Measurements from ENCODE around the gene ANKS1B.

- TF ChIP-seq, protein P1, sequence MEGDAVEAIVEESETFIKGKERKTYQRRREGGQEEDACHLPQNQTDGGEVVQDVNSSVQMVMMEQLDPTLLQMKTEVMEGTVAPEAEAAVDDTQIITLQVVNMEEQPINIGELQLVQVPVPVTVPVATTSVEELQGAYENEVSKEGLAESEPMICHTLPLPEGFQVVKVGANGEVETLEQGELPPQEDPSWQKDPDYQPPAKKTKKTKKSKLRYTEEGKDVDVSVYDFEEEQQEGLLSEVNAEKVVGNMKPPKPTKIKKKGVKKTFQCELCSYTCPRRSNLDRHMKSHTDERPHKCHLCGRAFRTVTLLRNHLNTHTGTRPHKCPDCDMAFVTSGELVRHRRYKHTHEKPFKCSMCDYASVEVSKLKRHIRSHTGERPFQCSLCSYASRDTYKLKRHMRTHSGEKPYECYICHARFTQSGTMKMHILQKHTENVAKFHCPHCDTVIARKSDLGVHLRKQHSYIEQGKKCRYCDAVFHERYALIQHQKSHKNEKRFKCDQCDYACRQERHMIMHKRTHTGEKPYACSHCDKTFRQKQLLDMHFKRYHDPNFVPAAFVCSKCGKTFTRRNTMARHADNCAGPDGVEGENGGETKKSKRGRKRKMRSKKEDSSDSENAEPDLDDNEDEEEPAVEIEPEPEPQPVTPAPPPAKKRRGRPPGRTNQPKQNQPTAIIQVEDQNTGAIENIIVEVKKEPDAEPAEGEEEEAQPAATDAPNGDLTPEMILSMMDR (tag by site-specific recombination; IDR thresholded peaks at IDR 0.05) = no peak
- no peak for TF ChIP-seq ZFP69B (tag by site-specific recombination; IDR thresholded peaks at IDR 0.05)
- no peak for TF ChIP-seq ZSCAN30 (tag by site-specific recombination; IDR thresholded peaks at IDR 0.05)
- no peak for TF ChIP-seq KLF1 (tag by site-specific recombination; IDR thresholded peaks at IDR 0.05)
- no peak for TF ChIP-seq ZEB2 (tag by site-specific recombination; IDR thresholded peaks at IDR 0.05)
- TF ChIP-seq ZNF138 (tag by site-specific recombination; IDR thresholded peaks at IDR 0.05; ENCODE audit: borderline replicate concordance) = no peak
- TF ChIP-seq YY2 (tag by site-specific recombination; IDR thresholded peaks at IDR 0.05) = no peak
- no peak for TF ChIP-seq TCF7L2 (IDR thresholded peaks at IDR 0.05; ENCODE audit: borderline replicate concordance, low read depth, low read length)
Measured at GRCh38 chr12:99736760-99737269, 247.9 kb downstream of the ANKS1B start.

Data from HEK293 (cell line).